ENCODE data around the gene PTN. TPM values are rescaled to one million over a fixed set of nuclear protein-coding genes. Genes with fewer than 3 reads are reported as not detected.

The PTN gene
- total RNA-seq, 1 donor from 2014 or later: 3.6 TPM

GRCh38 chr7:137298464-137298794, 45.1 kb downstream of the PTN start:
- TF ChIP-seq CTCF (IDR thresholded peaks at IDR 0.05): no peak
- H3K27ac Mint-ChIP-seq (ENCODE audit: unreplicated experiment): no peak overlapping the region
- H3K4me1 Mint-ChIP-seq (ENCODE audit: low read depth): peaks cover 16% of the 10 kb centered on the region
- H3K4me3 Mint-ChIP-seq (ENCODE audit: unreplicated experiment): no peak overlapping the region
- no peaks in the 10 kb centered on the region for H3K36me3 Mint-ChIP-seq (ENCODE audit: low read depth)
- no peak for DNase-seq (ENCODE audit: low spot score)
- no peaks in the 10 kb centered on the region for H3K27me3 Mint-ChIP-seq (ENCODE audit: low read depth)
- no peaks in the 10 kb centered on the region for H3K9me3 Mint-ChIP-seq (ENCODE audit: low read depth)

- peaks cover 16% of the 10 kb centered on the region for H3K4me1 Mint-ChIP-seq (ENCODE audit: low read depth)
- H3K9me3 Mint-ChIP-seq (ENCODE audit: low read depth): no peaks in the 10 kb centered on the region
- H3K36me3 Mint-ChIP-seq (ENCODE audit: low read depth): no peaks in the 10 kb centered on the region
- H3K27me3 Mint-ChIP-seq (ENCODE audit: low read depth): no peaks in the 10 kb centered on the region
- no peak for TF ChIP-seq CTCF (IDR thresholded peaks at IDR 0.05)
- no peak for DNase-seq (ENCODE audit: low spot score)
- no peak overlapping the region for H3K27ac Mint-ChIP-seq (ENCODE audit: unreplicated experiment)
- H3K4me3 Mint-ChIP-seq (ENCODE audit: unreplicated experiment): no peak overlapping the region
Measured at GRCh38 chr7:137297551-137298463, 45.7 kb downstream of the PTN start.

GRCh38 chr7:137296576-137296975, 47.0 kb downstream of the PTN start:
- no peak for TF ChIP-seq CTCF (IDR thresholded peaks at IDR 0.05)
- Mint-ChIP-seq H3K27ac (ENCODE audit: unreplicated experiment) (no peak overlapping the region), H3K27me3 (ENCODE audit: low read depth) (no peaks in the 10 kb centered on the region), H3K4me3 (ENCODE audit: unreplicated experiment) (no peak overlapping the region), H3K4me1 (ENCODE audit: low read depth) (peaks cover 13% of the 10 kb centered on the region), H3K36me3 (ENCODE audit: low read depth) (no peaks in the 10 kb centered on the region), H3K9me3 (ENCODE audit: low read depth) (no peaks in the 10 kb centered on the region)
- DNase-seq (ENCODE audit: low spot score): no peak

GRCh38 chr7:137295739-137296324, 47.7 kb downstream of the PTN start:
- Mint-ChIP-seq H3K27me3 (ENCODE audit: low read depth) (no peaks in the 10 kb centered on the region), H3K27ac (ENCODE audit: unreplicated experiment) (no peak overlapping the region), H3K4me3 (ENCODE audit: unreplicated experiment) (no peak overlapping the region), H3K4me1 (ENCODE audit: low read depth) (peaks cover 13% of the 10 kb centered on the region), H3K9me3 (ENCODE audit: low read depth) (no peaks in the 10 kb centered on the region), H3K36me3 (ENCODE audit: low read depth) (no peaks in the 10 kb centered on the region)
- DNase-seq (ENCODE audit: low spot score): no peak
- no peak for TF ChIP-seq CTCF (IDR thresholded peaks at IDR 0.05)

- Mint-ChIP-seq H3K27ac (ENCODE audit: unreplicated experiment) (no peak overlapping the region), H3K9me3 (ENCODE audit: low read depth) (no peaks in the 10 kb centered on the region), H3K27me3 (ENCODE audit: low read depth) (no peaks in the 10 kb centered on the region), H3K4me1 (ENCODE audit: low read depth) (no peaks in the 10 kb centered on the region), H3K36me3 (ENCODE audit: low read depth) (no peaks in the 10 kb centered on the region), H3K4me3 (ENCODE audit: unreplicated experiment) (no peak overlapping the region)
- no peak for TF ChIP-seq CTCF (IDR thresholded peaks at IDR 0.05)
- DNase-seq (ENCODE audit: low spot score): no peak
Measured at GRCh38 chr7:137289101-137289500, 54.4 kb downstream of the PTN start.

Measured in chondrocyte (in vitro differentiated cells).